GM18499 (cell line): ENCODE results near the gene EXOC6B.

Experiments used
- ATAC-seq: cut with Tn5 transposase; IDR thresholded peaks from one replicate; pipeline ENCODE4 v1.9.1; 2021; ENCODE audit warnings: moderate number of reproducible peaks; ENCODE audit not compliant: insufficient read depth, unreplicated experiment

The EXOC6B gene

GRCh38 chr2:72796766-72797165 lies 29.1 kb downstream of the EXOC6B start:
- no peak for ATAC-seq

GRCh38 chr2:72794572-72794971 lies 31.3 kb downstream of the EXOC6B start:
- no peak for ATAC-seq

GRCh38 chr2:72793798-72794440 lies 31.9 kb downstream of the EXOC6B start:
- ATAC-seq: no peak

- no peak for ATAC-seq
Observed at GRCh38 chr2:72789241-72789640, 36.6 kb downstream of the EXOC6B start.

GRCh38 chr2:72788756-72789155 lies 37.1 kb downstream of the EXOC6B start:
- ATAC-seq: no peak

- ATAC-seq: no peak
Observed at GRCh38 chr2:72785517-72785916, 40.3 kb downstream of the EXOC6B start.

GRCh38 chr2:72782520-72782919 lies 43.3 kb downstream of the EXOC6B start:
- ATAC-seq: no peak

- no peak for ATAC-seq
Observed at GRCh38 chr2:72781480-72781879, 44.4 kb downstream of the EXOC6B start.

GRCh38 chr2:72780477-72780876 lies 45.4 kb downstream of the EXOC6B start:
- no peak for ATAC-seq

GRCh38 chr2:72779495-72779894 lies 46.3 kb downstream of the EXOC6B start:
- no peak for ATAC-seq

GRCh38 chr2:72778410-72778809 lies 47.4 kb downstream of the EXOC6B start:
- no peak for ATAC-seq

GRCh38 chr2:72770879-72771461 lies 54.9 kb downstream of the EXOC6B start:
- ATAC-seq: no peak

- no peak for ATAC-seq
Observed at GRCh38 chr2:72765997-72766609, 59.7 kb downstream of the EXOC6B start.

GRCh38 chr2:72762276-72762675 lies 63.6 kb downstream of the EXOC6B start:
- ATAC-seq: no peak

- ATAC-seq: no peak
Observed at GRCh38 chr2:72759755-72760154, 66.1 kb downstream of the EXOC6B start.

GRCh38 chr2:72757177-72757775 lies 68.6 kb downstream of the EXOC6B start:
- no peak for ATAC-seq

- ATAC-seq: no peak
Observed at GRCh38 chr2:72755647-72756423, 70.0 kb downstream of the EXOC6B start.

- no peak for ATAC-seq
Observed at GRCh38 chr2:72754628-72755320, 71.1 kb downstream of the EXOC6B start.

- no peak for ATAC-seq
Observed at GRCh38 chr2:72750977-72751639, 74.7 kb downstream of the EXOC6B start.

- no peak for ATAC-seq
Observed at GRCh38 chr2:72750466-72750865, 75.4 kb downstream of the EXOC6B start.
